HAP-1 (cell line): ENCODE data around the gene PRX.
"Not testable (repeated sequence)": the region's sequence is repeated elsewhere in the genome, so short reads cannot be mapped to it uniquely, and the experiment has no call there.

Experiments
- DNase-seq, 2 experiments: peaks; one replicate each; pipeline ENCODE4 v3.0.0-alpha.2; 2016 to 2020; ENCODE audit warnings: low spot score in 2 of 2
- H3K27me3 ChIP-seq: fragments of 250-450 bp; sonication (Bioruptor Pico); 2 replicates; pipeline ENCODE4 v1.5.1; 2020; ENCODE audit warnings: low read depth, mild to moderate bottlenecking, moderate library complexity
- H3K36me3 ChIP-seq: fragments of 250-450 bp; sonication (Bioruptor Pico); replicated peaks from 2 replicates; pipeline ENCODE4 v1.5.1; 2020; ENCODE audit warnings: mild to moderate bottlenecking
- H3K4me1 ChIP-seq: fragments of 250-450 bp; sonication (Bioruptor Pico); 2 replicates; pipeline ENCODE4 v1.5.1; 2020; ENCODE audit warnings: mild to moderate bottlenecking
- H3K4me3 ChIP-seq: fragments of 250-450 bp; sonication (Bioruptor Pico); 2 replicates; pipeline ENCODE4 v1.5.1; 2020; ENCODE audit warnings: mild to moderate bottlenecking, moderate library complexity
- H3K9me3 ChIP-seq: fragments of 250-450 bp; sonication (Bioruptor Pico); 2 replicates; pipeline ENCODE4 v1.5.1; 2020; ENCODE audit warnings: mild to moderate bottlenecking, moderate library complexity
- in situ Hi-C: fragments of 300-500 bp; cut with MboI; formaldehyde crosslinking; loops from 3 replicates; pipeline ENCODE4 v1.14.3; 2020; ENCODE audit warnings: low sequenced_read_pairs, inconsistent platforms, mixed read lengths

Gene PRX

DNA sequence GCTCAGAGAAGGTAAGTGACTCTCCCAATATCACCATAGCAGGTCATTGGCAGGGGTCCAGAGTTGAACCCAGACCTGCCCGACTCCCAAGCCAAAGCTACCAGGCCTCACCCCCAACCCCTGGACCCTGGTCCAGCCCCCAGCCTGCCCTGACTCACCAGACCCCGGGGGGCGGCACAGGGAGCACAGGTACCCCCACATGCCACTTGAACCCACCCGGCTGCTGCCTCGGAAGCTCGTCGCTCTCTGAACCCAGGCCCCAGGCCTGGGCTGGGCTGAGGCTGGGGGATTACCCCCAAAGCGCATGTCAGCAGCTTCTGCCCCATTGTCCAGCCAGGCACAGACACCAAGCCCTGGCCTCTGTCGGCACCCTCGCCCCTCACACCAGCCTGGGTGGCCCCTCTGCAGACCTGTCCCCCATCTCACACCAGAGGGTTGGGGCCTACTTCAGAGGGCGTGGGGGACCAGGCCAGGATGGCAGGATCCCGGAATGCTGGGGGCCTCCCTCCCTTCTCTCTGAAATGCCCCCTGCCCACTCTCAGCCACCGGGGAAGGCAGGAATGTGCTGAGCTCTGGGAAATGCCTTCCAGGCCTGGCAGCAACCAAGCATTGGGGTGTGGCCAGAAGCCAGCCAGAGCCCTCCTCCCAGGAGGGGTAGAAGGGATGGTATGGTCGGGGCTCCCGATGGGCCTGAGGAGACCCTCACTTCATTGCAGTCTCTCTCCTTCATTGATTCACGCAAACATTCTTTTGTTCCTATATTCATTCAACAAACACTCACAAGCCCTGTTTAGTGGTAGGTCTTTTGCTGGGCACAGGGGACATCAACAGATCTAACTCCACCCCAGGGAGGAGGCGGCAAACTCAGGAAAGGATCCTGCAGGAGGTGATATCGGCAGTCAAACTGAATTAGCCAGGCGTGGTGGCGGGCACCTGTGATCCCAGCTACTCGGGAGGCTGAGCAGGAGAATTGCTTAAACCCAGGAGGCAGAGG is 1.7 kb upstream of the PRX start:
- no peaks in the 10 kb centered on the region for H3K27me3 ChIP-seq
- H3K9me3 ChIP-seq = no peaks in the 10 kb centered on the region
- DNase-seq = no peak
- no peak overlapping the region for H3K4me3 ChIP-seq
- no peaks in the 10 kb centered on the region for H3K4me1 ChIP-seq
- no peaks in the 10 kb centered on the region for H3K36me3 ChIP-seq
- in situ Hi-C loops = no loop called here

DNA sequence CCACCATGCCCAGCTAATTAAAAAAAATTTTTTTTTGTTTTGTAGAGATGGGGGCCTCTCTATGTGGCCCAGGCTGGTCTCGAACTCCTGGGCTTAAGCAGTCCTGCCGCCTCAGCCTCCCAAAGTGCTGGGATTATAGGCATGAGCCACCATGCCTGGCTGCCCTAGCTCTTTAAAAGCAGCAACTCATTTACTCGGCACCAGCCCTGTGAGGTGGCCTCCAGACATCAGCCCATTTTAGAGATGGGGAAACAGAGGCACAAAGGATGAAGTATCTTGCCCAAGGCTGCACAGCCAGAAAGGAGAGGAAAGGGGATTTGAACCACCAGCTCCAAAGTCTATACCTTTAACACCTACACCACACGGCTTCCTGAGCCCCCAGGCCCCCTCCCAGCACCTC is 312 bp downstream of the PRX start:
- H3K9me3 ChIP-seq = no peaks in the 10 kb centered on the region
- no peaks in the 10 kb centered on the region for H3K36me3 ChIP-seq
- no peaks in the 10 kb centered on the region for H3K4me1 ChIP-seq
- DNase-seq = no peak
- no peaks in the 10 kb centered on the region for H3K27me3 ChIP-seq
- H3K4me3 ChIP-seq = no peak overlapping the region
- in situ Hi-C loops = no loop called here

- in situ Hi-C loops = no loop called here
Measured at GRCh38 chr19:40411958-40412499, 1.1 kb downstream of the PRX start.

DNA sequence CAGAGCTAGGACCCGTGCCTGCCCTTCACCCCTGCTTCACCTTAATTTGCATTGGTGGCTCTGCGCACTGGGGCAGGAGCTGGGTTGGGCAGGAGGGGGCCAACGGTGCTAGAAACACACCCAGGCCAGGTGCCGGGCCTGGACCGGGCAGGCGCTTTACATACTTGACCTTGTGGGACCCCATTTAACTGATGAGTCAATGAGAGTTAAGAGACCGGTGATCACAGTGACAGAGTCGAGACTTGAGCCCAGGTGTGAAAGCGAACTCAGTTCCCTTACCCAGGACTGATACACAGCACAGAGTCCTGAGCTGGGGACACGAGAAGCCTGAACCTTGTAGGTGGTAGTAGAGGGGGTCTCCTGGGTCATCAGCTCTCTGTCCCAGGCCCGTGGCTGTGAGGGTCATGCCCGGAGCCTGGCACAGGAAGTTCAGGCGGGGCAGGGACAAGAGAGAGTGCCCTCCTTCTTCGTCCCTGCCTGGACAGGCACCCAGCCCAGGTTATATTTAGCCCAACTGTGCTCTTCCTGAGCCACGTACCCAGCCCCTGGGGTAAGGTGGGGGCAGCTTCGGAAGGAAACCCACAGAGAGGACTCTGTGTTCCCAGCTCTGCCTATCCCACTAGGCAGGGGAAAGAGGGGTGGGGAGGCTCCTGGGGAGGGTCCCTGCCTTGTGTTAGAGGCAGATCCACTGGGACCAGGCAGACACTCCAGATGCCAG is 1.9 kb downstream of the PRX start:
- no peaks in the 10 kb centered on the region for H3K36me3 ChIP-seq
- no peaks in the 10 kb centered on the region for H3K27me3 ChIP-seq
- no peak overlapping the region for H3K4me3 ChIP-seq
- H3K9me3 ChIP-seq = no peaks in the 10 kb centered on the region
- in situ Hi-C loops = no loop called here
- peak in 1 of 2 experiments; percentile 1 for DNase-seq
- H3K4me1 ChIP-seq = no peaks in the 10 kb centered on the region

More at GRCh38 chr19:40411958-40412499, 1.1 kb downstream of the PRX start:
- H3K9me3 ChIP-seq = no peaks in the 10 kb centered on the region
- H3K4me3 ChIP-seq = no peak overlapping the region
- H3K4me1 ChIP-seq = no peaks in the 10 kb centered on the region
- no peaks in the 10 kb centered on the region for H3K36me3 ChIP-seq
- DNase-seq = no peak
- no peaks in the 10 kb centered on the region for H3K27me3 ChIP-seq

DNA sequence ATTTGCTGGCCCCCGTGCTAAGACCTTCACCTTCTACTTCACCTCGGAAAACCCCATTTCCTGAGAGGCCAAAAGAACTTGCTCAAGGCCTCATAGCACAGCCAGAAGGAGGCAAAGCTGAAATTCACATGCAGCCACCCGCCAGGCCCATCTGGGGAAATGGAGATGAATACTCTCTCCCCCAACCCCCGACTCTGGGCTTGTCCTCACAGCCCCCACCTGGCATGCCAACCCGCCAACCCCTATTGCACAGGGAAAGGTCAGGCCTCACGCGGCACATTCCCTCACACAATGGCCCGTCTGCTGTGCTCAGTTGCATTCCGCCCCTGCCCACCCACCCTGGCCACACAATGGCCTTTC is 3.2 kb downstream of the PRX start:
- in situ Hi-C loops = no loop called here
- no peak for DNase-seq
- Histone ChIP-seq H3K9me3 (no peaks in the 10 kb centered on the region), H3K27me3 (no peaks in the 10 kb centered on the region), H3K4me3 (no peak overlapping the region), H3K36me3 (no peaks in the 10 kb centered on the region), H3K4me1 (no peaks in the 10 kb centered on the region)

DNA sequence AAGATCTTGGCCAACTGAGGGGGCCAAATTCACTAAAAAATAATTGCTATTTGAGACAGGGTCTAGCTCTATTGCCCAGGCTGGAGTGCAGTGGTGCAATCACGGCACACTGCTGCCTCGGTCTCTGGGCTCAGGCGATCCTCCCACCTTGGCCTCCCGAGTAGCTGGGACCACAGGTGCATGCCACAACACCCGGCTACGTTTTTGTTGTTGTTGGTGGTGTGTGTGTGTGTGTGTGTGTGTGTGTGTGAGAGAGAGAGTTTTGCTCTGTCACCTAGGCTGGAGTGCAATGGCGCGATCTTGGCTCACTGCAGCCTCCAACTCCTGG is 4.6 kb downstream of the PRX start:
- DNase-seq, in situ Hi-C loops, H3K4me3 ChIP-seq, H3K27me3 ChIP-seq, H3K9me3 ChIP-seq, H3K4me1 ChIP-seq, H3K36me3 ChIP-seq: not testable (repeated sequence)

GRCh38 chr19:40407714-40408597 is 5.2 kb downstream of the PRX start:
- Histone ChIP-seq H3K4me3 (no peak overlapping the region), H3K4me1 (peaks cover 4% of the 10 kb centered on the region; the same call in 1 of the 2 replicates), H3K36me3 (no peaks in the 10 kb centered on the region), H3K27me3 (no peaks in the 10 kb centered on the region), H3K9me3 (no peaks in the 10 kb centered on the region)
- DNase-seq = no peak
- in situ Hi-C loops = no loop called here

GRCh38 chr19:40403262-40403984 is 9.8 kb downstream of the PRX start:
- H3K27me3 ChIP-seq = no peaks in the 10 kb centered on the region
- DNase-seq = peak; percentile 77 to 99
- in situ Hi-C loops = no loop called here
- H3K4me3 ChIP-seq = peak overlapping the region; percentile 40
- no peaks in the 10 kb centered on the region for H3K36me3 ChIP-seq
- peaks cover 7% of the 10 kb centered on the region for H3K4me1 ChIP-seq
- H3K9me3 ChIP-seq = no peaks in the 10 kb centered on the region

GRCh38 chr19:40400559-40400958 is 12.6 kb downstream of the PRX start:
- H3K27me3 ChIP-seq = no peaks in the 10 kb centered on the region
- no peak overlapping the region for H3K4me3 ChIP-seq
- no peak for DNase-seq
- H3K36me3 ChIP-seq = no peaks in the 10 kb centered on the region
- peaks cover 7% of the 10 kb centered on the region for H3K4me1 ChIP-seq
- in situ Hi-C loops = no loop called here
- H3K9me3 ChIP-seq = no peaks in the 10 kb centered on the region

GRCh38 chr19:40398417-40399131 is 14.6 kb downstream of the PRX start:
- Histone ChIP-seq H3K36me3 (no peaks in the 10 kb centered on the region), H3K4me1 (peaks cover 7% of the 10 kb centered on the region), H3K4me3 (no peak overlapping the region), H3K9me3 (no peaks in the 10 kb centered on the region), H3K27me3 (no peaks in the 10 kb centered on the region)
- DNase-seq = peak in 1 of 2 experiments; percentile 52
- in situ Hi-C loops = no loop called here

GRCh38 chr19:40397568-40397906 is 15.6 kb downstream of the PRX start:
- Histone ChIP-seq H3K9me3 (no peaks in the 10 kb centered on the region), H3K4me1 (peaks cover 3% of the 10 kb centered on the region; the same call in 1 of the 2 replicates), H3K27me3 (no peaks in the 10 kb centered on the region), H3K36me3 (no peaks in the 10 kb centered on the region), H3K4me3 (no peak overlapping the region)
- DNase-seq = no peak
- in situ Hi-C loops = no loop called here

GRCh38 chr19:40396886-40397567 is 16.2 kb downstream of the PRX start:
- Histone ChIP-seq H3K4me1 (peaks cover 3% of the 10 kb centered on the region; the same call in 1 of the 2 replicates), H3K4me3 (no peak overlapping the region), H3K9me3 (no peaks in the 10 kb centered on the region), H3K27me3 (no peaks in the 10 kb centered on the region), H3K36me3 (no peaks in the 10 kb centered on the region)
- DNase-seq = no peak
- in situ Hi-C loops = no loop called here
